ENCODE results near the gene RRAD.

Gene RRAD

GRCh38 chr16:66914541-66914940, 10.8 kb downstream of the RRAD start:
- no peak for DNase-seq

- DNase-seq: no peak
Measured at GRCh38 chr16:66913711-66914110, 11.6 kb downstream of the RRAD start.

DNA sequence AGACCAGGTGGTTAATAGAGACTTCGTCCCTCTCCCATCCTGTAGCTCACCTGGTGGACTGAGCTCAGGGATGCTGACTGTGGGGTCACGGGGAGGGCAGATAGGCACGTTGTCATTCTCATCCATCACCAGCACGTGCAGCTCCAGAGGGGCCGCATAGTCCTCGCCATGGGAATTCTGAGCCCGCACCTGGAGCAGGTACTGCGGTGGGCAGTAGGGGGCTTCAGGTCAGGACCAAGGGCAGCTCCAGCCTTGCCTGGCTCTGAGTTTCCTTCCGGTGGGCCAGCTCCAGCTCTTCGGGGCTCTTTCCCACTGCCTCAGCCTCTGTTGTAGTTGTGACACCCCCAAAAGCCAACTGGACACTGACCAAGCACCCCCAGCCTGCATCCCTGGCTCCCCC, 12.3 kb downstream of the RRAD start:
- no peak for DNase-seq

DNA sequence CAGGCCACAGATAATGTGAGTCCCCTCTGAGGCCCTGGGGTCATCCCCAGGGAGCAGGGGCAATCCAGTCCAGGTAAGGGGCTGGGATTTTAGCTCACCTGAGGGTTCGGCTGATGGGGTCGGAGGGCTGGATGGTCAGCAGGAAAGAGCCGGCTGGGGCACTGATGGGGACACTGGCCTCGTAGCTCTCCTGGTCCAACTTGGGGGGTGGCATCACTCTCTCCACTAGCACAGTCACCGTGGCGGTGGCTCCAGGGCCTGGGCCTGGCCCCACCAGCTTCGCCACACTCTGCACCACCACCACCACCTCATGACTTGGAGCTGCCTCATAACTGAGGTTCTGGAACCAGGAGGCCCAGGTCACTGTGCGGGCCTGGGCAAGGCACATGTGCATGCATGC, 13.5 kb downstream of the RRAD start:
- DNase-seq: no peak

DNA sequence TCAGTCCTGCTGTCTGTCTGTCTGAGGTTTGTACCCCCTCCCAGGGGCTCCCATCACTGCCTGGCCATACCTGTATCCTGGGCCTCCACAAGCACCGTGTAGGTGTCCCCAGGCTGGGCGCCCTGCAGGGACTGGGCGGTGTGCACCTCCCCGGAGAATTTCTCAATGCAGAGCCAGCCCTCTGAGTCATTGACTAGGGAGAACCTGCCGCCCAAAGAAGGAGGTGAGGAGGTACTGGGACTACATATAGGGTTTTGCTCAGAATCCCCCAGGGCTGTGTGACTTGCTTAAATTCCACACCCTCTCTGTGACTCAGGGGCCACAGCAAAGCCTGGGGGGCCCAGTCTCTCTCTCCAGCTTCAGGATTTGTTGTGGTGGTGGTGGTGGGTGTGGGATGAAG, 14.2 kb downstream of the RRAD start:
- no peak for DNase-seq

GRCh38 chr16:66910175-66910940, 15.0 kb downstream of the RRAD start:
- no peak for DNase-seq

GRCh38 chr16:66908762-66909559, 16.4 kb downstream of the RRAD start:
- no peak for DNase-seq

DNA sequence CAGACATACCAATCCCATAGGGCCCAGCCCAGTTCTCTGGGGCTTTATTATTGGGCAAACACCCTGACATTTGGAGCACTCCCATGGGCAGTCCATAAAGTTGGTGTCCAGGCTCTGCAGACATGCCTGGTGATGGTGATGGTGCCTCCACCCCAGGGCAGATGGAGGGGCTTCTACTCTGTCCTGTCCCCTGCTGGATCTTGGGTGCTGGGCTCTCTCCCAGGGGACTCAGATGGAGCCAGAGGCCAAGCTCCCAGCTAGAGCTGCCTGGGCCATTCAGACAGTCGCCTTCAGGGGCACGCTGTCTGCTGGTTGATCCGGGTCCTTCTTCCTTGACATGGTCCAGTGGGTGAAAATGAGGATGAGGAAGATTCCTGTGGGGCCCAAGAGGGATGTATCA, 17.2 kb downstream of the RRAD start:
- no peak for DNase-seq

GRCh38 chr16:66906916-66907836, 18.2 kb downstream of the RRAD start:
- DNase-seq: no peak

- peak; percentile 37 for DNase-seq
Measured at GRCh38 chr16:66905633-66906539, 19.4 kb downstream of the RRAD start.

GRCh38 chr16:66904846-66905632, 20.3 kb downstream of the RRAD start:
- no peak for DNase-seq

- no peak for DNase-seq
Measured at GRCh38 chr16:66904428-66904845, 20.9 kb downstream of the RRAD start.

GRCh38 chr16:66903544-66904427, 21.5 kb downstream of the RRAD start:
- no peak for DNase-seq

- no peak for DNase-seq
Measured at GRCh38 chr16:66902648-66903543, 22.4 kb downstream of the RRAD start.

- DNase-seq: no peak
Measured at GRCh38 chr16:66901626-66902025, 23.7 kb downstream of the RRAD start.

GRCh38 chr16:66900721-66901441, 24.5 kb downstream of the RRAD start:
- DNase-seq: no peak

- peak; percentile 87 for DNase-seq
Measured at GRCh38 chr16:66899945-66900710, 25.2 kb downstream of the RRAD start.
